Fibroblast of skin of left quadriceps (primary cell): ENCODE measurements around the gene SIRPA.

ENCODE experiments used
- DNase-seq, 2 experiments: peaks; one replicate each; pipeline ENCODE4 v3.0.0-alpha.2; 2013; ENCODE audit warnings: low read depth in 2 of 2

SIRPA gene

DNA sequence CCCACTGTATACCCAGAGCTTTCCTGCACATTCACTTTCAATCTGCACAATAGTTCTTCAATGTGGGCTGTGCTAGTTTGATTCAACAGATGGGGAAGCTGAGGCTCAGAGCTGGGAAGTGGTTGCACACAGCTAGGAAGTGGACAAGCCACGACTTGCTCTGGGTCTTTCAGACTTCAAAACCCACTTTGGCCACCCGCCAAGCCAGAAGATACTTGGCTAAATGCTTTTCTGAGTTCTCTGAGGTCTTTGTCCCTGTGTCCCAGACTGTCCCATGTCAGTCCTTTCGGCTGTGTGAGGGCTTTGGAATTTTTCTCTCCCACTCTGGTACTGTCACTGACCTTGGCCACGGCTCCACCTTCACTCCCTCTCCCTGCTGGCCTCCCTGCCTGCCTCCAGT lies 88.1 kb downstream of the SIRPA start:
- no peak for DNase-seq

DNA sequence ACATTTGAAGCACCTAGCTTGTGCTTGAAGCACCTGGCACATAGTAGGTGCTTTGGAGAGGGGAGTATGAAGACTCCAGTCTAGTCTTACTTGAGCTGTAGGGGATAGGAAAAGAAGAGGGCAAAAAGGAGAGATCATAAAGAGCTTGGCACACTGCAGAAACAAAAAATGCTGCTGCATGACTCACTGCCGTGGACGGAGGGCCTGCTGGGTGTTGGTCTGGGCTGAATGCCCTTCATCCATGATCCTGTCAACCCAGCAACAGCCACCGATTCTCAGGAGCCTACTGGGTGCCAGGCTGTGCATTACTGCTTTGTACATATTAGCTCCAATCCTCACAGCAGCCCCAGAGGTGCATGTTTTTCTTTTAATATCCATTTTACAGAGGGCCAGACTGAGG lies 92.6 kb downstream of the SIRPA start:
- no peak for DNase-seq
